GM12878 (cell line): Measurements from ENCODE around the gene CLRN1. TPM values are rescaled to one million over a fixed set of nuclear protein-coding genes. Genes with fewer than 3 reads are reported as not detected.

Experiments
- ATAC-seq: fragments of 200-7000 bp; cut with Tn5 transposase; 3 replicates; pipeline ENCODE4 v1.9.1; 2020; ENCODE audit warnings: mild to moderate bottlenecking, moderate library complexity
- BruUV-seq: library from RNA; stranded (reverse); fragments of 400-500 nt; replicated peaks from 2 replicates; lab custom pipeline; 2021; lab: Mats Ljungman, UMichigan
- CTCF ChIA-PET: fragments of 300-600 bp; sonication (Branson Sonifier 250); formaldehyde crosslinking; extraction: SDS; loops from one replicate; lab custom pipeline; 2021; ENCODE audit warnings: inconsistent platforms; lab: Yijun Ruan, JAX
- POLR2A ChIA-PET: fragments of 350-600 bp; formaldehyde crosslinking; extraction: SDS; loops from one replicate; lab custom pipeline; 2021; ENCODE audit warnings: inconsistent platforms; lab: Charles Lee
- RAD21 ChIA-PET: fragments of 300-600 bp; sonication (Branson Sonifier 250); formaldehyde crosslinking; loops from one replicate; lab custom pipeline; 2023; ENCODE audit warnings: antibody characterized with exemption; ENCODE audit not compliant: unreplicated experiment; lab: Charles Lee
- SMC1A ChIA-PET: fragments of 300-600 bp; sonication (Branson Sonifier 250); formaldehyde crosslinking; loops from one replicate; lab custom pipeline; 2023; ENCODE audit not compliant: unreplicated experiment, uncharacterized antibody; lab: Charles Lee
- DNase-seq: peaks from one replicate; pipeline ENCODE4 v3.0.0-alpha.2; 2011; ENCODE audit warnings: low read depth, low spot score
- FAIRE-seq: peaks from 3 replicates; lab custom pipeline; 2011; peaks lifted over from hg19 to GRCh38; lab: Jason Lieb, UNC
- H2AFZ ChIP-seq: 2 replicates; pipeline ENCODE4 v1.6.0; 2011; ENCODE audit warnings: low read depth, low read length, control low read depth; ENCODE audit not compliant: control insufficient read depth
- H3K27ac ChIP-seq: 2 replicates; pipeline ENCODE4 v1.5.1; 2011; ENCODE audit warnings: control low read depth; ENCODE audit not compliant: control insufficient read depth, insufficient read depth
- H3K27me3 ChIP-seq, 2 experiments: replicated peaks in 1 of 2; 2 replicates each; pipeline versions ENCODE4 v1.6.0 to v1.6.1; 2011; ENCODE audit warnings: low read length in 1 of 2; ENCODE audit not compliant: control insufficient read depth in 2 of 2, insufficient read depth in 2 of 2
- H3K36me3 ChIP-seq, 2 experiments: 2 replicates each; pipeline ENCODE4 v1.5.1; 2011; ENCODE audit warnings: low read length in 1 of 2; ENCODE audit not compliant: control insufficient read depth in 2 of 2, insufficient read depth in 2 of 2
- H3K4me1 ChIP-seq: 2 replicates; pipeline ENCODE4 v1.6.1; 2011; ENCODE audit warnings: mild to moderate bottlenecking, low read length, moderate library complexity, mixed read lengths; ENCODE audit not compliant: control insufficient read depth, insufficient read depth
- H3K4me2 ChIP-seq: 2 replicates; pipeline ENCODE4 v1.6.0; 2011; ENCODE audit warnings: control low read depth; ENCODE audit not compliant: control insufficient read depth, insufficient read depth
- H3K4me3 ChIP-seq: fragments of 200-600 bp; sonication (generic); 2 replicates; pipeline ENCODE4 v1.5.1; 2016
- H3K79me2 ChIP-seq: 2 replicates; pipeline ENCODE4 v1.6.0; 2011; ENCODE audit warnings: low read length; ENCODE audit not compliant: control insufficient read depth, insufficient read depth
- H3K9ac ChIP-seq: 2 replicates; pipeline ENCODE4 v1.8.0; 2011; ENCODE audit warnings: low read length, control low read depth, mixed read lengths; ENCODE audit not compliant: control insufficient read depth, insufficient read depth
- H3K9me3 ChIP-seq: replicated peaks from 3 replicates; pipeline ENCODE4 v1.5.1; 2011; ENCODE audit warnings: mild to moderate bottlenecking, low read length; ENCODE audit not compliant: control insufficient read depth, insufficient read depth
- H4K20me1 ChIP-seq: 2 replicates; pipeline ENCODE4 v1.6.0; 2011; ENCODE audit not compliant: control insufficient read depth, insufficient read depth
- BCL11A ChIP-seq: IDR thresholded peaks from 2 replicates; pipeline ENCODE4 v1.6.1; 2011; ENCODE audit warnings: low read depth, low read length
- FOXM1 ChIP-seq: IDR thresholded peaks from 2 replicates; pipeline ENCODE4 v1.6.1; 2012; ENCODE audit warnings: low read depth, mild to moderate bottlenecking, inconsistent platforms, low read length, moderate library complexity
- KDM1A ChIP-seq: fragments of 200-600 bp; sonication (generic); IDR thresholded peaks from 2 replicates; pipeline ENCODE4 v1.6.1; 2016; ENCODE audit warnings: borderline replicate concordance
- MTA2 ChIP-seq: fragments of 450-650 bp; IDR thresholded peaks from 2 replicates; pipeline ENCODE4 v1.6.1; 2016; ENCODE audit warnings: low read depth, mild to moderate bottlenecking, moderate library complexity
- POLR2AphosphoS2 ChIP-seq: IDR thresholded peaks from 2 replicates; pipeline ENCODE4 v1.6.1; 2011; ENCODE audit warnings: low read depth, mild to moderate bottlenecking, low read length, improper control_type of control experiment, moderate library complexity
- RFX5 ChIP-seq: IDR thresholded peaks from 2 replicates; pipeline ENCODE4 v1.6.1; 2011; ENCODE audit warnings: low read depth, low read length, improper control_type of control experiment
- SMAD1 ChIP-seq: fragments of 450-650 bp; IDR thresholded peaks from 2 replicates; pipeline ENCODE4 v1.6.1; 2018; ENCODE audit warnings: mild to moderate bottlenecking, low read depth; ENCODE audit not compliant: partially characterized antibody
- WGBS: methylation state at CpG from one replicate; pipeline ENCODE4 v1.1.6; 2016; ENCODE audit warnings: low lambda C conversion rate; ENCODE audit not compliant: insufficient replicate concordance, insufficient coverage; ENCODE audit errors: missing lambda C conversion rate; 5-methylcytosine and 5-hydroxymethylcytosine counted together
- in situ Hi-C: fragments of 300-500 bp; cut with MboI; formaldehyde crosslinking; loops from 9 replicates; pipeline ENCODE4 v1.14.3; 2018; ENCODE audit warnings: mixed read lengths
- intact Hi-C: fragments of 100-400 bp; cut with micrococcal nuclease; formaldehyde crosslinking; loops from one replicate; pipeline ENCODE4 v1.14.2; 2022; ENCODE audit not compliant: unreplicated experiment
- polyA plus RNA-seq, 11 experiments: library from polyadenylated mRNA; depleted of rRNA in 4 of 11; unstranded in 6 of 11; stranded (reverse) in 5 of 11; fragments of >200 nt; fragmentation: Nextera tagmentation in 4 of 11; fragmentation: Illumina TruSeq in 1 of 11; extraction: Ambion mirVana in 4 of 11; extraction: Trizol in 1 of 11; gene quantifications; 1 replicate in 1 of 11; 2 replicates in 10 of 11; pipeline versions ENCODE4 v1.2.1 to v1.2.3, GENCODE V29; 2011 to 2016; ENCODE audit warnings: inconsistent platforms in 2 of 11, missing spikeins in 2 of 11, low read depth in 1 of 11
- total RNA-seq, 4 experiments: library from RNA; depleted of rRNA in 3 of 4; stranded (reverse); fragments of >200 nt in 3 of 4; fragmentation: Illumina TruSeq in 1 of 4; extraction: Trizol in 1 of 4; gene quantifications; 2 replicates each; pipeline versions ENCODE4 v1.2.1 to v1.2.3, GENCODE V29; 2013 to 2021
- TF ChIP-seq, protein P1 (sequence below): IDR thresholded peaks from 2 replicates; pipeline ENCODE4 v1.6.1; 2012; ENCODE audit warnings: low read depth, low read length, improper control_type of control experiment
- TF ChIP-seq, protein P2 (sequence below): IDR thresholded peaks from 2 replicates; pipeline ENCODE4 v1.6.1; 2012; ENCODE audit warnings: low read length, inconsistent platforms
- TF ChIP-seq, protein P3 (sequence below): IDR thresholded peaks from 2 replicates; pipeline ENCODE4 v1.6.1; 2012; ENCODE audit warnings: low read depth, low read length, improper control_type of control experiment

Gene CLRN1
- total and polyA plus RNA-seq, 10 of the 15 experiments (the other 5 are each of a cell fraction or from before 2014, with no cell fraction given), result not detected

DNA sequence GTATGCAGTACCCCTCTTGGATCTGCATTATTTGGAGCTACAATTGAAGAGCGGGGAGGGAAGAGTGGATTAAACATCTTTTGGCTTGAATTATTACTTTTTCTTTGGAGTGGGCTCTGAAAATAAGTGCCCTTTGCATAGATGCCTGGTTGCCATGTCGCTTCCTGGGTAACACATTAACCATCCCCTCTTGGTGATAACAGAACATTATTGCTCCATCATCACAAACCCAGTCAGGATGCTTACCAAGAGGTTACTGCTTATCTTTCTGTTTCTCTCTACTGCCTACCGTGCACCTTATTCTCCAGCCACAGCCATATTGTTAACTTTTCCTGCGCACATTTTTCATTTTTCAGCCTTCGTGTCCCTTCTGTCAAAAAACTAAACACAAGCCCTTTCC lies 42.7 kb upstream of the CLRN1 start:
- Histone ChIP-seq H3K27me3 (peaks cover 0 to 1% of the 10 kb centered on the region in 2 experiments; a peak in 2 of 4 replicates), H3K36me3 (no peaks in the 10 kb centered on the region), H3K4me2 (no peak overlapping the region), H3K27ac (no peak overlapping the region), H3K4me3 (no peak overlapping the region), H3K4me1 (no peaks in the 10 kb centered on the region), H3K79me2 (no peaks in the 10 kb centered on the region), H3K9me3 (no peaks in the 10 kb centered on the region), H2AFZ (no peak overlapping the region), H4K20me1 (no peaks in the 10 kb centered on the region), H3K9ac (no peak overlapping the region)
- DNase-seq, result no peak
- TF ChIP-seq POLR2AphosphoS2, result no peak
- no peak for TF ChIP-seq SMAD1
- TF ChIP-seq FOXM1, result no peak
- TF ChIP-seq, protein P1, sequence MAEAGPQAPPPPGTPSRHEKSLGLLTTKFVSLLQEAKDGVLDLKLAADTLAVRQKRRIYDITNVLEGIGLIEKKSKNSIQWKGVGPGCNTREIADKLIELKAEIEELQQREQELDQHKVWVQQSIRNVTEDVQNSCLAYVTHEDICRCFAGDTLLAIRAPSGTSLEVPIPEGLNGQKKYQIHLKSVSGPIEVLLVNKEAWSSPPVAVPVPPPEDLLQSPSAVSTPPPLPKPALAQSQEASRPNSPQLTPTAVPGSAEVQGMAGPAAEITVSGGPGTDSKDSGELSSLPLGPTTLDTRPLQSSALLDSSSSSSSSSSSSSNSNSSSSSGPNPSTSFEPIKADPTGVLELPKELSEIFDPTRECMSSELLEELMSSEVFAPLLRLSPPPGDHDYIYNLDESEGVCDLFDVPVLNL, result no peak
- no peak for TF ChIP-seq RFX5
- TF ChIP-seq MTA2, result no peak
- no peak for TF ChIP-seq BCL11A
- TF ChIP-seq, protein P2, sequence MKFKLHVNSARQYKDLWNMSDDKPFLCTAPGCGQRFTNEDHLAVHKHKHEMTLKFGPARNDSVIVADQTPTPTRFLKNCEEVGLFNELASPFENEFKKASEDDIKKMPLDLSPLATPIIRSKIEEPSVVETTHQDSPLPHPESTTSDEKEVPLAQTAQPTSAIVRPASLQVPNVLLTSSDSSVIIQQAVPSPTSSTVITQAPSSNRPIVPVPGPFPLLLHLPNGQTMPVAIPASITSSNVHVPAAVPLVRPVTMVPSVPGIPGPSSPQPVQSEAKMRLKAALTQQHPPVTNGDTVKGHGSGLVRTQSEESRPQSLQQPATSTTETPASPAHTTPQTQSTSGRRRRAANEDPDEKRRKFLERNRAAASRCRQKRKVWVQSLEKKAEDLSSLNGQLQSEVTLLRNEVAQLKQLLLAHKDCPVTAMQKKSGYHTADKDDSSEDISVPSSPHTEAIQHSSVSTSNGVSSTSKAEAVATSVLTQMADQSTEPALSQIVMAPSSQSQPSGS, result no peak
- no peak for TF ChIP-seq KDM1A
- TF ChIP-seq, protein P3, sequence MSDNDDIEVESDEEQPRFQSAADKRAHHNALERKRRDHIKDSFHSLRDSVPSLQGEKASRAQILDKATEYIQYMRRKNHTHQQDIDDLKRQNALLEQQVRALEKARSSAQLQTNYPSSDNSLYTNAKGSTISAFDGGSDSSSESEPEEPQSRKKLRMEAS, result no peak
- in situ Hi-C loops, result no loop called here
- ChIA-PET RAD21 (no interaction called here), SMC1A (interaction anchor here (0.9 kb wide), 1 partner anchor 174 kb away, joined by 3 read pairs; no protein-coding TSS in a partner anchor), POLR2A (no interaction called here), CTCF (no interaction called here)
- BruUV-seq, result no TSS peak
- no peak for FAIRE-seq
- 39% methylated on average over 5 of the region's 5 CpGs for WGBS
- intact Hi-C loops, result no loop called here
- no peak for ATAC-seq
